HL-60 (cell line): ENCODE results near the gene CTSA.

ENCODE experiments used
- DNase-seq, 2 experiments: peaks; one replicate each; pipeline ENCODE4 v3.0.0-alpha.2; 2010 to 2020; ENCODE audit warnings: low read depth in 1 of 2, low spot score in 1 of 2
- H3K27ac ChIP-seq: fragments of 250-450 bp; sonication (Bioruptor Pico); replicated peaks from 2 replicates; pipeline ENCODE4 v1.5.1; 2020; ENCODE audit warnings: mild to moderate bottlenecking, moderate library complexity
- H3K27me3 ChIP-seq: fragments of 250-450 bp; sonication (Bioruptor Pico); 2 replicates; pipeline ENCODE4 v1.5.1; 2021; ENCODE audit warnings: mild to moderate bottlenecking, moderate library complexity; ENCODE audit not compliant: insufficient read depth, poor library complexity, severe bottlenecking
- H3K4me3 ChIP-seq: replicated peaks from 2 replicates; pipeline ENCODE4 v1.5.1; 2011; ENCODE audit warnings: mild to moderate bottlenecking, control low read depth, low read length; ENCODE audit not compliant: insufficient read depth
- GABPA ChIP-seq: IDR thresholded peaks from 2 replicates; pipeline ENCODE4 v1.6.1; 2012; ENCODE audit warnings: low read depth
- POLR2AphosphoS5 ChIP-seq: IDR thresholded peaks from 2 replicates; pipeline ENCODE4 v1.6.1; 2012; ENCODE audit warnings: low read depth
- REST ChIP-seq: IDR thresholded peaks from 2 replicates; pipeline ENCODE4 v1.6.1; 2012; ENCODE audit warnings: low read depth; ENCODE audit not compliant: insufficient replicate concordance
- SPI1 ChIP-seq: IDR thresholded peaks from 2 replicates; pipeline ENCODE4 v1.6.1; 2012; ENCODE audit warnings: low read depth, mild to moderate bottlenecking, borderline replicate concordance
- TF ChIP-seq, protein P1 (sequence below): IDR thresholded peaks from one replicate; pipeline ENCODE4 v1.5.1; 2011; ENCODE audit warnings: low read length, control low read depth, inconsistent platforms; ENCODE audit not compliant: insufficient read depth

The CTSA gene

GRCh38 chr20:45859916-45860315, 31.2 kb upstream of the CTSA start:
- TF ChIP-seq POLR2AphosphoS5: no peak
- TF ChIP-seq GABPA: no peak
- TF ChIP-seq REST: no peak
- TF ChIP-seq, protein P1, sequence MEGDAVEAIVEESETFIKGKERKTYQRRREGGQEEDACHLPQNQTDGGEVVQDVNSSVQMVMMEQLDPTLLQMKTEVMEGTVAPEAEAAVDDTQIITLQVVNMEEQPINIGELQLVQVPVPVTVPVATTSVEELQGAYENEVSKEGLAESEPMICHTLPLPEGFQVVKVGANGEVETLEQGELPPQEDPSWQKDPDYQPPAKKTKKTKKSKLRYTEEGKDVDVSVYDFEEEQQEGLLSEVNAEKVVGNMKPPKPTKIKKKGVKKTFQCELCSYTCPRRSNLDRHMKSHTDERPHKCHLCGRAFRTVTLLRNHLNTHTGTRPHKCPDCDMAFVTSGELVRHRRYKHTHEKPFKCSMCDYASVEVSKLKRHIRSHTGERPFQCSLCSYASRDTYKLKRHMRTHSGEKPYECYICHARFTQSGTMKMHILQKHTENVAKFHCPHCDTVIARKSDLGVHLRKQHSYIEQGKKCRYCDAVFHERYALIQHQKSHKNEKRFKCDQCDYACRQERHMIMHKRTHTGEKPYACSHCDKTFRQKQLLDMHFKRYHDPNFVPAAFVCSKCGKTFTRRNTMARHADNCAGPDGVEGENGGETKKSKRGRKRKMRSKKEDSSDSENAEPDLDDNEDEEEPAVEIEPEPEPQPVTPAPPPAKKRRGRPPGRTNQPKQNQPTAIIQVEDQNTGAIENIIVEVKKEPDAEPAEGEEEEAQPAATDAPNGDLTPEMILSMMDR: no peak
- no peak overlapping the region for H3K27ac ChIP-seq
- H3K4me3 ChIP-seq: no peak overlapping the region
- no peaks in the 10 kb centered on the region for H3K27me3 ChIP-seq
- no peak for DNase-seq

DNA sequence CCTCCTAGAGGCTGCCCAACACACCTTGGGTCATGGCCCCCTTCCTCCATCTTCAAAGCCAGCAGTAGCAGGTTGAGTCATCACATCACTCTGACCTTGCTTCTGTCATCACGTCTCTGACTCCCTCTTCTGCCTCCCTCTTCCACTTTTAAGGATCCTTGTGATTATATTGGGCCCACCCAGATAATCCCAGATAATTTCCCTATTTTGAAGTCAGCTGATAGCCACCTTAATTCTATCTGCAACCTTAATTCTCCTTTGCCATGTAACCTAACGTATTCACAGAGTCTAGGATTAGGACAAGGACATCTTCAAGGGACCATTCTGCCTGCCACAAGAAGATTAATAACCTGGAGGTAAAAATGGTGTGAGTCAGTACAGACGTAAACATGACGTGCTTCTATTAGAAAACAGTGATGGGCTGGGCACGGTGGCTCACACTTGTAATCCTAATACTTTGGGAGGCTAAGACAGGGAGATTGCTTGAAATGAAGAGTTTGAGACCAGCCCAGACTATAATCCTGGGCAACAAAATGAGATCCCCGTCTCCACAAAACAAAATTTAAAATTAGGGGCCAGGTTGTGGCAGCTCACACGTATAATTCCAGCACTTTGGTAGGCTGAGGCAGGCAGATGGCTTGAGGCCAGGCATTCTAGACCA, 30.4 kb upstream of the CTSA start:
- H3K4me3 ChIP-seq: no peak overlapping the region
- no peak for DNase-seq
- no peak overlapping the region for H3K27ac ChIP-seq

GRCh38 chr20:45861221-45862075, 29.7 kb upstream of the CTSA start:
- H3K27me3 ChIP-seq: no peaks in the 10 kb centered on the region
- TF ChIP-seq SPI1: no peak
- TF ChIP-seq, protein P1: no peak
- no peak for TF ChIP-seq GABPA
- no peak for TF ChIP-seq POLR2AphosphoS5
- no peak for TF ChIP-seq REST
- no peak overlapping the region for H3K4me3 ChIP-seq
- no peak overlapping the region for H3K27ac ChIP-seq
- DNase-seq: no peak

More for the DNA sequence above, 30.4 kb upstream of the CTSA start:
- no peaks in the 10 kb centered on the region for H3K27me3 ChIP-seq
- TF ChIP-seq, protein P1: no peak
